SK-N-SH (cell line): Measurements from ENCODE around the gene SUMO1. TPM values are rescaled to one million over a fixed set of nuclear protein-coding genes. Genes with fewer than 3 reads are reported as not detected.

Experiments used
- CTCF ChIA-PET: fragments of 300-600, 350-600 bp; formaldehyde crosslinking; extraction: SDS; loops from one replicate; lab custom pipeline; 2021; lab: Yijun Ruan, JAX
- POLR2A ChIA-PET: fragments of 350-600 bp; sonication (Branson Sonifier 250); formaldehyde crosslinking; extraction: SDS; loops from one replicate; lab custom pipeline; 2020; ENCODE audit warnings: antibody characterized with exemption, inconsistent platforms; lab: Yijun Ruan, JAX
- DNase-seq: peaks from one replicate; pipeline ENCODE4 v3.0.0; 2012
- H2AFZ ChIP-seq: fragments of 200-600 bp; sonication (generic); 2 replicates; pipeline ENCODE4 v1.8.1; 2016; ENCODE audit warnings: antibody characterized with exemption, mild to moderate bottlenecking, low read depth
- H3F3A ChIP-seq: fragments of 200-600 bp; sonication (generic); replicated peaks from 2 replicates; pipeline ENCODE3; 2016; ENCODE audit warnings: antibody characterized with exemption, mild to moderate bottlenecking; ENCODE audit not compliant: insufficient read depth
- H3K27ac ChIP-seq, 2 experiments: fragments of 200-500 bp in 1 of 2; fragments of 200-600 bp in 1 of 2; sonication (Bioruptor generic) in 1 of 2; sonication (generic), shearing (Covaris generic) in 1 of 2; 2 replicates each; pipeline versions ENCODE4 v1.5.1 to v1.6.1; 2014 to 2016; ENCODE audit warnings: low read depth in 2 of 2, inconsistent platforms in 1 of 2, low read length in 1 of 2, mild to moderate bottlenecking in 1 of 2, mixed read lengths in 1 of 2
- H3K27me3 ChIP-seq: fragments of 200-600 bp; sonication (generic), shearing (Covaris generic); 2 replicates; pipeline ENCODE4 v1.6.1; 2016; ENCODE audit warnings: mixed run types; ENCODE audit not compliant: insufficient read depth
- H3K36me3 ChIP-seq, 2 experiments: fragments of 200-500 bp in 1 of 2; fragments of 200-600 bp in 1 of 2; sonication (Bioruptor generic) in 1 of 2; sonication (generic) in 1 of 2; replicated peaks in 1 of 2; 2 replicates each; pipeline versions ENCODE3 to v1.5.1; 2014 to 2016; ENCODE audit warnings: low read length in 1 of 2, mild to moderate bottlenecking in 1 of 2; ENCODE audit not compliant: insufficient read depth in 2 of 2, control insufficient read depth in 1 of 2
- H3K4me1 ChIP-seq, 2 experiments: fragments of 200-500 bp in 1 of 2; fragments of 200-600 bp in 1 of 2; sonication (Bioruptor generic) in 1 of 2; sonication (generic), shearing (Covaris generic) in 1 of 2; 2 replicates each; pipeline versions ENCODE4 v1.5.1 to v1.6.1; 2014 to 2016; ENCODE audit warnings: low read depth in 1 of 2, low read length in 1 of 2, mixed run types in 1 of 2; ENCODE audit not compliant: insufficient read depth in 2 of 2, control insufficient read depth in 1 of 2
- H3K4me2 ChIP-seq: fragments of 200-600 bp; sonication (generic), shearing (Covaris generic); 2 replicates; pipeline ENCODE4 v1.6.1; 2017; ENCODE audit warnings: mixed run types
- H3K4me3 ChIP-seq, 2 experiments: fragments of 200-500 bp in 1 of 2; fragments of 200-600 bp in 1 of 2; sonication (Bioruptor generic) in 1 of 2; sonication (generic), shearing (Covaris generic) in 1 of 2; 2 replicates each; pipeline versions ENCODE4 v1.5.1 to v1.8.1; 2014 to 2016; ENCODE audit warnings: low read depth in 2 of 2, inconsistent platforms in 1 of 2, low read length in 1 of 2, mild to moderate bottlenecking in 1 of 2, mixed read lengths in 1 of 2, moderate library complexity in 1 of 2
- H3K79me2 ChIP-seq: fragments of 200-600 bp; sonication (generic); 2 replicates; pipeline ENCODE4 v1.8.1; 2017; ENCODE audit warnings: mild to moderate bottlenecking; ENCODE audit not compliant: insufficient read depth
- H3K9ac ChIP-seq: fragments of 200-600 bp; sonication (generic); 2 replicates; pipeline ENCODE4 v1.6.1; 2017; ENCODE audit warnings: mixed run types
- H3K9me2 ChIP-seq: fragments of 200-600 bp; sonication (generic); 2 replicates; pipeline ENCODE4 v1.6.1; 2017; ENCODE audit warnings: mixed run types
- H3K9me3 ChIP-seq: fragments of 200-600 bp; sonication (generic); 2 replicates; pipeline ENCODE4 v1.6.1; 2017; ENCODE audit warnings: mixed run types, mild to moderate bottlenecking, moderate library complexity
- H4K20me1 ChIP-seq: fragments of 200-600 bp; sonication (generic); 2 replicates; pipeline ENCODE4 v1.6.1; 2017; ENCODE audit warnings: mild to moderate bottlenecking, mixed run types; ENCODE audit not compliant: insufficient read depth
- CHD2 ChIP-seq: fragments of 150-350 bp; IDR thresholded peaks from 2 replicates; pipeline ENCODE4 v1.6.1; 2018; ENCODE audit warnings: low read length; ENCODE audit not compliant: partially characterized antibody
- EP300 ChIP-seq, 2 experiments: IDR thresholded peaks; 2 replicates each; pipeline versions ENCODE4 v1.4.0 to v1.6.1; 2012; ENCODE audit warnings: borderline replicate concordance in 1 of 2, low read depth in 1 of 2, low read length in 1 of 2
- EZH2phosphoT487 ChIP-seq: fragments of 200-600 bp; sonication (generic); IDR thresholded peaks from 2 replicates; pipeline ENCODE4 v1.6.1; 2017; ENCODE audit warnings: low read depth, mixed run types, mild to moderate bottlenecking, antibody characterized with exemption, moderate library complexity, borderline replicate concordance
- FOSL2 ChIP-seq: IDR thresholded peaks from 2 replicates; pipeline ENCODE4 v1.4.0; 2012; ENCODE audit warnings: low read depth, mild to moderate bottlenecking, moderate library complexity, borderline replicate concordance
- IRF3 ChIP-seq: fragments of 150-350 bp; IDR thresholded peaks from 2 replicates; pipeline ENCODE4 v1.6.1; 2016; ENCODE audit warnings: mild to moderate bottlenecking, low read depth, low read length
- JUND ChIP-seq: IDR thresholded peaks from 2 replicates; pipeline ENCODE4 v1.4.0; 2012
- NFIC ChIP-seq: IDR thresholded peaks from 2 replicates; pipeline ENCODE4 v1.4.0; 2012; ENCODE audit warnings: borderline replicate concordance
- NRF1 ChIP-seq: IDR thresholded peaks from 2 replicates; pipeline ENCODE4 v1.6.1; 2012; ENCODE audit warnings: low read depth, mild to moderate bottlenecking, low read length
- POLR2AphosphoS5 ChIP-seq: IDR thresholded peaks from 2 replicates; pipeline ENCODE4 v1.6.1; 2012; ENCODE audit warnings: low read depth, low read length
- REST ChIP-seq: IDR thresholded peaks from 2 replicates; pipeline ENCODE4 v1.6.1; 2012; ENCODE audit warnings: mild to moderate bottlenecking, low read depth, low read length, moderate library complexity
- RXRA ChIP-seq: IDR thresholded peaks from 2 replicates; pipeline ENCODE4 v1.4.0; 2012; ENCODE audit warnings: low read depth, mild to moderate bottlenecking, borderline replicate concordance
- SMC3 ChIP-seq: IDR thresholded peaks from 2 replicates; pipeline ENCODE4 v1.6.1; 2012; ENCODE audit warnings: low read depth, low read length, improper control_type of control experiment
- TAF1 ChIP-seq: IDR thresholded peaks from 2 replicates; pipeline ENCODE4 v1.6.1; 2012; ENCODE audit warnings: low read depth, mild to moderate bottlenecking, low read length, moderate library complexity, borderline replicate concordance
- TCF12 ChIP-seq: IDR thresholded peaks from 2 replicates; pipeline ENCODE4 v1.4.0; 2012
- TEAD4 ChIP-seq: IDR thresholded peaks from 2 replicates; pipeline ENCODE4 v1.4.0; 2012; ENCODE audit warnings: mild to moderate bottlenecking, borderline replicate concordance; ENCODE audit not compliant: insufficient read depth
- YY1 ChIP-seq: IDR thresholded peaks from 2 replicates; pipeline ENCODE4 v1.4.0; 2012; ENCODE audit warnings: low read depth, mild to moderate bottlenecking
- ZBTB33 ChIP-seq: IDR thresholded peaks from 2 replicates; pipeline ENCODE4 v1.4.0; 2012; ENCODE audit warnings: low read depth, borderline replicate concordance
- WGBS: methylation state at CpG from one replicate; pipeline ENCODE4 v1.1.6; 2017; ENCODE audit warnings: low lambda C conversion rate; 5-methylcytosine and 5-hydroxymethylcytosine counted together
- polyA plus RNA-seq, 3 experiments: library from polyadenylated mRNA; depleted of rRNA; stranded (reverse); fragments of >200 nt; gene quantifications; 2 replicates each; pipeline ENCODE4 v1.2.3, GENCODE V29; 2012
- TF ChIP-seq, protein P1 (sequence below): IDR thresholded peaks from 2 replicates; pipeline ENCODE4 v1.4.0; 2012; ENCODE audit warnings: low read depth, borderline replicate concordance

The SUMO1 gene
- polyA plus RNA-seq, 1 of the 3 experiments (the other 2 are of a cell fraction) = 42.8 TPM

- ChIA-PET CTCF (interaction anchor here (1.4 kb wide), 1 partner anchor 8 kb away, joined by 8 read pairs; no protein-coding TSS in a partner anchor), POLR2A (no interaction called here)
- H3F3A ChIP-seq = peaks cover 24% of the 10 kb centered on the region
- H3K4me3 ChIP-seq = no peak overlapping the region
- peaks cover 0 to 17% of the 10 kb centered on the region in 2 experiments; a peak in 3 of 4 replicates for H3K4me1 ChIP-seq
- no peaks in the 10 kb centered on the region for H3K36me3 ChIP-seq
- WGBS = 92% methylated on average over 4 of the region's 4 CpGs
- H2AFZ ChIP-seq = no peak overlapping the region
- no peaks in the 10 kb centered on the region for H3K9me3 ChIP-seq
- H4K20me1 ChIP-seq = no peaks in the 10 kb centered on the region
- peak overlapping the region; percentile 8 to 58; a peak in 3 of 4 replicates for H3K27ac ChIP-seq
- no peak for DNase-seq
- H3K9me2 ChIP-seq = no peaks in the 10 kb centered on the region
- H3K9ac ChIP-seq = no peak overlapping the region
- TF ChIP-seq CHD2 (no peak), ZBTB33 (no peak), EP300 (IDR thresholded peaks at IDR 0.05; ENCODE audit: borderline replicate concordance in 1 of 2, low read depth in 1 of 2, low read length in 1 of 2) (no peak), NRF1 (no peak), REST (no peak), YY1 (no peak), POLR2AphosphoS5 (no peak), RXRA (no peak), NFIC (no peak), JUND (no peak), TEAD4 (no peak), SMC3 (no peak), IRF3 (no peak), TCF12 (no peak), TAF1 (no peak), FOSL2 (no peak), EZH2phosphoT487 (no peak)
- TF ChIP-seq, protein P1, sequence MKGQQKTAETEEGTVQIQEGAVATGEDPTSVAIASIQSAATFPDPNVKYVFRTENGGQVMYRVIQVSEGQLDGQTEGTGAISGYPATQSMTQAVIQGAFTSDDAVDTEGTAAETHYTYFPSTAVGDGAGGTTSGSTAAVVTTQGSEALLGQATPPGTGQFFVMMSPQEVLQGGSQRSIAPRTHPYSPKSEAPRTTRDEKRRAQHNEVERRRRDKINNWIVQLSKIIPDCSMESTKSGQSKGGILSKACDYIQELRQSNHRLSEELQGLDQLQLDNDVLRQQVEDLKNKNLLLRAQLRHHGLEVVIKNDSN = no peak
- H3K79me2 ChIP-seq = no peaks in the 10 kb centered on the region
- no peak overlapping the region; the same call in 1 of the 2 replicates for H3K4me2 ChIP-seq
- no peaks in the 10 kb centered on the region for H3K27me3 ChIP-seq
Observed at GRCh38 chr2:202186641-202187202, 51.7 kb downstream of the SUMO1 start.
